Tibial nerve (tissue), 4 donors: ENCODE measurements around the gene NR1D1.

Source experiments
- CTCF ChIP-seq, 5 experiments: fragments of 200-600 bp in 3 of 5; fragments of 450-650 bp in 2 of 5; sonication (generic) in 3 of 5; IDR thresholded peaks; one replicate each; pipeline ENCODE4 v1.5.1; 2016 to 2019; ENCODE audit warnings: antibody characterized with exemption in 5 of 5, mild to moderate bottlenecking in 3 of 5, moderate library complexity in 2 of 5
- EP300 ChIP-seq, 2 donors: sonication (generic); formaldehyde crosslinking; IDR thresholded peaks; one replicate each; pipeline ENCODE4 v1.6.1; 2017; ENCODE audit warnings: antibody characterized with exemption in 2 of 2, mild to moderate bottlenecking in 1 of 2

- TF ChIP-seq CTCF (IDR thresholded peaks at IDR 0.05) (peak; percentile 89 to 95 (median 94)), EP300 (IDR thresholded peaks at IDR 0.05) (peak; percentile 67 to 79)
Measured at GRCh38 chr17:40075201-40075941, 25.0 kb downstream of the NR1D1 start.
